HEK293 (cell line): Measurements from ENCODE around the gene LTBP1.

Source experiments
- GLI4 ChIP-seq: fragments of 450-650 bp; formaldehyde crosslinking; IDR thresholded peaks from 2 replicates; pipeline ENCODE4 v1.5.1; 2016; ENCODE audit warnings: missing biosample characterization, missing genetic modification characterization
- HOXA7 ChIP-seq: sonication (generic); formaldehyde crosslinking; IDR thresholded peaks from 2 replicates; pipeline ENCODE4 v1.8.1; 2022; ENCODE audit warnings: missing genetic modification reagents, borderline replicate concordance
- HOXD13 ChIP-seq: sonication (generic); formaldehyde crosslinking; IDR thresholded peaks from 2 replicates; pipeline ENCODE4 v1.8.0; 2022; ENCODE audit warnings: missing genetic modification reagents, borderline replicate concordance
- KLF8 ChIP-seq: fragments of 450-650 bp; formaldehyde crosslinking; IDR thresholded peaks from 2 replicates; pipeline ENCODE4 v1.5.1; 2016; ENCODE audit warnings: missing biosample characterization, missing genetic modification characterization
- OSR2 ChIP-seq: fragments of 450-650 bp; formaldehyde crosslinking; IDR thresholded peaks from 2 replicates; pipeline ENCODE4 v1.5.1; 2016; ENCODE audit warnings: missing biosample characterization, missing genetic modification characterization
- SP7 ChIP-seq: fragments of 450-650 bp; formaldehyde crosslinking; IDR thresholded peaks from 2 replicates; pipeline ENCODE4 v1.5.1; 2016; ENCODE audit warnings: missing biosample characterization, missing genetic modification characterization
- ZBTB20 ChIP-seq: fragments of 450-650 bp; formaldehyde crosslinking; IDR thresholded peaks from 2 replicates; pipeline ENCODE4 v1.5.1; 2016; ENCODE audit warnings: missing biosample characterization, missing genetic modification characterization
- ZBTB21 ChIP-seq: fragments of 450-650 bp; formaldehyde crosslinking; IDR thresholded peaks from 2 replicates; pipeline ENCODE4 v1.5.1; 2017; ENCODE audit warnings: missing biosample characterization, missing genetic modification characterization
- ZBTB48 ChIP-seq: fragments of 450-650 bp; formaldehyde crosslinking; IDR thresholded peaks from 2 replicates; pipeline ENCODE4 v1.5.1; 2016; ENCODE audit warnings: missing biosample characterization, missing genetic modification characterization
- ZEB2 ChIP-seq: fragments of 450-650 bp; formaldehyde crosslinking; IDR thresholded peaks from 2 replicates; pipeline ENCODE4 v1.5.1; 2016; ENCODE audit warnings: missing biosample characterization, missing genetic modification characterization
- ZFP37 ChIP-seq: fragments of 450-650 bp; formaldehyde crosslinking; IDR thresholded peaks from 2 replicates; pipeline ENCODE4 v1.5.1; 2016; ENCODE audit warnings: missing biosample characterization, missing genetic modification characterization
- ZFP41 ChIP-seq: fragments of 450-650 bp; formaldehyde crosslinking; IDR thresholded peaks from 2 replicates; pipeline ENCODE4 v1.5.1; 2016; ENCODE audit warnings: missing biosample characterization, missing genetic modification characterization, borderline replicate concordance
- ZFP69B ChIP-seq: fragments of 450-650 bp; formaldehyde crosslinking; IDR thresholded peaks from 2 replicates; pipeline ENCODE4 v1.5.1; 2016; ENCODE audit warnings: missing biosample characterization, missing genetic modification characterization
- ZIC2 ChIP-seq: fragments of 450-650 bp; formaldehyde crosslinking; IDR thresholded peaks from 2 replicates; pipeline ENCODE4 v1.5.1; 2016; ENCODE audit warnings: missing biosample characterization, missing genetic modification characterization
- ZNF133 ChIP-seq: fragments of 450-650 bp; formaldehyde crosslinking; IDR thresholded peaks from 2 replicates; pipeline ENCODE4 v1.5.1; 2016; ENCODE audit warnings: missing biosample characterization, missing genetic modification characterization
- ZNF341 ChIP-seq: fragments of 450-650 bp; formaldehyde crosslinking; IDR thresholded peaks from 2 replicates; pipeline ENCODE4; 2016; ENCODE audit warnings: low read depth, missing biosample characterization, missing genetic modification characterization
- ZNF366 ChIP-seq: fragments of 450-650 bp; formaldehyde crosslinking; conservative IDR thresholded peaks from 2 replicates; pipeline ENCODE4 v1.5.1; 2016; ENCODE audit warnings: missing biosample characterization, missing genetic modification characterization
- ZNF433 ChIP-seq: fragments of 450-650 bp; formaldehyde crosslinking; IDR thresholded peaks from 2 replicates; pipeline ENCODE4 v1.5.1; 2016; ENCODE audit warnings: missing biosample characterization, missing genetic modification characterization, low read depth
- ZNF501 ChIP-seq: fragments of 450-650 bp; formaldehyde crosslinking; IDR thresholded peaks from 2 replicates; pipeline ENCODE4 v1.5.1; 2016; ENCODE audit warnings: missing biosample characterization, missing genetic modification characterization
- ZNF600 ChIP-seq: fragments of 450-650 bp; formaldehyde crosslinking; IDR thresholded peaks from 2 replicates; pipeline ENCODE4 v1.5.1; 2016; ENCODE audit warnings: missing biosample characterization, missing genetic modification characterization
- ZNF610 ChIP-seq: fragments of 450-650 bp; formaldehyde crosslinking; IDR thresholded peaks from 2 replicates; pipeline ENCODE4 v1.5.1; 2016; ENCODE audit warnings: missing biosample characterization, missing genetic modification characterization, borderline replicate concordance
- ZNF621 ChIP-seq: fragments of 450-650 bp; formaldehyde crosslinking; IDR thresholded peaks from 2 replicates; pipeline ENCODE4 v1.5.1; 2017; ENCODE audit warnings: missing biosample characterization, missing genetic modification characterization
- ZNF660 ChIP-seq: fragments of 450-650 bp; IDR thresholded peaks from 2 replicates; pipeline ENCODE4 v1.5.1; 2018; ENCODE audit warnings: missing biosample characterization, mild to moderate bottlenecking, missing genetic modification characterization
- ZNF707 ChIP-seq: fragments of 450-650 bp; formaldehyde crosslinking; IDR thresholded peaks from 2 replicates; pipeline ENCODE4 v1.5.1; 2016; ENCODE audit warnings: missing biosample characterization, missing genetic modification characterization
- ZNF792 ChIP-seq: fragments of 450-650 bp; formaldehyde crosslinking; IDR thresholded peaks from 2 replicates; pipeline ENCODE4 v1.5.1; 2016; ENCODE audit warnings: missing biosample characterization, missing genetic modification characterization
- ZNF843 ChIP-seq: fragments of 450-650 bp; formaldehyde crosslinking; IDR thresholded peaks from 2 replicates; pipeline ENCODE4 v1.5.1; 2016; ENCODE audit warnings: missing biosample characterization, missing genetic modification characterization
- ZXDB ChIP-seq: fragments of 450-650 bp; formaldehyde crosslinking; IDR thresholded peaks from 2 replicates; pipeline ENCODE4 v1.5.1; 2016; ENCODE audit warnings: missing biosample characterization, missing genetic modification characterization
- TF ChIP-seq, protein P1 (sequence below): fragments of 450-650 bp; formaldehyde crosslinking; IDR thresholded peaks from 2 replicates; pipeline ENCODE4 v1.5.1; 2016; ENCODE audit warnings: missing biosample characterization, missing genetic modification characterization
- TF ChIP-seq, protein P2 (sequence below): fragments of 450-650 bp; formaldehyde crosslinking; IDR thresholded peaks from 2 replicates; pipeline ENCODE4 v1.5.1; 2016; ENCODE audit warnings: missing biosample characterization, missing genetic modification characterization
- TF ChIP-seq, protein P3 (sequence below): sonication (generic); formaldehyde crosslinking; IDR thresholded peaks from 2 replicates; pipeline ENCODE4 v1.8.1; 2022; ENCODE audit warnings: mild to moderate bottlenecking, moderate library complexity, missing genetic modification reagents
- TF ChIP-seq, protein P4 (sequence below): fragments of 450-650 bp; formaldehyde crosslinking; IDR thresholded peaks from 2 replicates; pipeline ENCODE4 v1.5.1; 2016; ENCODE audit warnings: missing biosample characterization, missing genetic modification characterization
- TF ChIP-seq, protein P5 (sequence below): fragments of 450-650 bp; formaldehyde crosslinking; IDR thresholded peaks from 2 replicates; pipeline ENCODE4 v1.5.1; 2017; ENCODE audit warnings: missing biosample characterization, mild to moderate bottlenecking, missing genetic modification characterization, moderate library complexity

The LTBP1 gene

DNA sequence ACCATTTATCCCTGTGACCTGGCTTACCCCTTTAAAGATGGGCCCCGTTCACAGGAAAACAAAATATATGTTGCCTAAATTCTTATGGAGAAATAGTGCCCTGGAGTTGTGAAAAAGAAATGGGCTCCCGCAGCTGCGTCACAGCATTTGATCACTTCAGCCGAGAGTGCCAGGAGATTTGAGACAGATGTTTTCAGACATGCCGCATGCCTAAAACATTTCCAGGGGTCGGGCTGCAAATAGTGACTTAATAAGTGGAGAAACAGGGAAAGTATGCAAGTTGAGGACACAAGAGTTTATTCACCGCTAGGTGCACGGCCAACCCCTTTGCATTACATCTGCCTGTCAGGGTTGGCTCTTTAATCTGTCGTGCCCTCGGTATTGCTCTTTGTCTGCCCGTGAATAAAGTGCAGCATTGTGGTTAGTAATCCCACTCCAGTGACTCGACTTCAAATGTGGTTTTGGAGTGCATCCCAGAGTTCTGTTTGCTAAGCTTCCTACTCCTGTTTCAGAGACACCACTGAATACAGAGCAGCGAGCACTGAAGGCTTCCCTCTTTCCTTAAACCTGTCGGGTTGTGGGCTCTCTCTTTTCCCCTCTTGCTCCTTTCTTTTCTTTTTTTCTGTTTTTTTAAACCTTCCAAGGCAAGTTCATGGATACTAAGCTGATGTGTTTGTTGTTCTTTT, 187.5 kb downstream of the LTBP1 start (continued):
- TF ChIP-seq, protein P1, sequence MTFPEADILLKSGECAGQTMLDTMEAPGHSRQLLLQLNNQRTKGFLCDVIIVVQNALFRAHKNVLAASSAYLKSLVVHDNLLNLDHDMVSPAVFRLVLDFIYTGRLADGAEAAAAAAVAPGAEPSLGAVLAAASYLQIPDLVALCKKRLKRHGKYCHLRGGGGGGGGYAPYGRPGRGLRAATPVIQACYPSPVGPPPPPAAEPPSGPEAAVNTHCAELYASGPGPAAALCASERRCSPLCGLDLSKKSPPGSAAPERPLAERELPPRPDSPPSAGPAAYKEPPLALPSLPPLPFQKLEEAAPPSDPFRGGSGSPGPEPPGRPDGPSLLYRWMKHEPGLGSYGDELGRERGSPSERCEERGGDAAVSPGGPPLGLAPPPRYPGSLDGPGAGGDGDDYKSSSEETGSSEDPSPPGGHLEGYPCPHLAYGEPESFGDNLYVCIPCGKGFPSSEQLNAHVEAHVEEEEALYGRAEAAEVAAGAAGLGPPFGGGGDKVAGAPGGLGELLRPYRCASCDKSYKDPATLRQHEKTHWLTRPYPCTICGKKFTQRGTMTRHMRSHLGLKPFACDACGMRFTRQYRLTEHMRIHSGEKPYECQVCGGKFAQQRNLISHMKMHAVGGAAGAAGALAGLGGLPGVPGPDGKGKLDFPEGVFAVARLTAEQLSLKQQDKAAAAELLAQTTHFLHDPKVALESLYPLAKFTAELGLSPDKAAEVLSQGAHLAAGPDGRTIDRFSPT: peak; percentile 37; the same call in 1 of the 2 replicates
- TF ChIP-seq, protein P2, sequence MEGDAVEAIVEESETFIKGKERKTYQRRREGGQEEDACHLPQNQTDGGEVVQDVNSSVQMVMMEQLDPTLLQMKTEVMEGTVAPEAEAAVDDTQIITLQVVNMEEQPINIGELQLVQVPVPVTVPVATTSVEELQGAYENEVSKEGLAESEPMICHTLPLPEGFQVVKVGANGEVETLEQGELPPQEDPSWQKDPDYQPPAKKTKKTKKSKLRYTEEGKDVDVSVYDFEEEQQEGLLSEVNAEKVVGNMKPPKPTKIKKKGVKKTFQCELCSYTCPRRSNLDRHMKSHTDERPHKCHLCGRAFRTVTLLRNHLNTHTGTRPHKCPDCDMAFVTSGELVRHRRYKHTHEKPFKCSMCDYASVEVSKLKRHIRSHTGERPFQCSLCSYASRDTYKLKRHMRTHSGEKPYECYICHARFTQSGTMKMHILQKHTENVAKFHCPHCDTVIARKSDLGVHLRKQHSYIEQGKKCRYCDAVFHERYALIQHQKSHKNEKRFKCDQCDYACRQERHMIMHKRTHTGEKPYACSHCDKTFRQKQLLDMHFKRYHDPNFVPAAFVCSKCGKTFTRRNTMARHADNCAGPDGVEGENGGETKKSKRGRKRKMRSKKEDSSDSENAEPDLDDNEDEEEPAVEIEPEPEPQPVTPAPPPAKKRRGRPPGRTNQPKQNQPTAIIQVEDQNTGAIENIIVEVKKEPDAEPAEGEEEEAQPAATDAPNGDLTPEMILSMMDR (tag by site-specific recombination): no peak; the same call in 1 of the 2 replicates
- peak; percentile 73; the same call in 1 of the 2 replicates for TF ChIP-seq ZNF843 (tag by site-specific recombination)
- TF ChIP-seq ZNF610 (tag by site-specific recombination): 0 out of 2 replicates have a peak, but pooled peaks have one; percentile 13
- TF ChIP-seq KLF8 (tag by site-specific recombination): no peak
- 0 out of 2 replicates have a peak, but pooled peaks have one; percentile 16 for TF ChIP-seq ZBTB20 (tag by site-specific recombination)
- TF ChIP-seq SP7: 0 out of 2 replicates have a peak, but pooled peaks have one; percentile 37
- 0 out of 2 replicates have a peak, but pooled peaks have one; percentile 19 for TF ChIP-seq ZEB2 (tag by site-specific recombination)
- TF ChIP-seq ZIC2 (tag by site-specific recombination): no peak
- no peak for TF ChIP-seq HOXA7
- no peak for TF ChIP-seq ZNF501 (tag by site-specific recombination)
- no peak for TF ChIP-seq ZNF433 (tag by site-specific recombination)
- TF ChIP-seq HOXD13 (CRISPR knock-in tag): no peak
- TF ChIP-seq, protein P3, sequence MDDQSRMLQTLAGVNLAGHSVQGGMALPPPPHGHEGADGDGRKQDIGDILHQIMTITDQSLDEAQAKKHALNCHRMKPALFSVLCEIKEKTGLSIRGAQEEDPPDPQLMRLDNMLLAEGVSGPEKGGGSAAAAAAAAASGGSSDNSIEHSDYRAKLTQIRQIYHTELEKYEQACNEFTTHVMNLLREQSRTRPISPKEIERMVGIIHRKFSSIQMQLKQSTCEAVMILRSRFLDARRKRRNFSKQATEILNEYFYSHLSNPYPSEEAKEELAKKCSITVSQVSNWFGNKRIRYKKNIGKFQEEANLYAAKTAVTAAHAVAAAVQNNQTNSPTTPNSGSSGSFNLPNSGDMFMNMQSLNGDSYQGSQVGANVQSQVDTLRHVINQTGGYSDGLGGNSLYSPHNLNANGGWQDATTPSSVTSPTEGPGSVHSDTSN (CRISPR knock-in tag): no peak
- no peak for TF ChIP-seq ZFP41 (tag by site-specific recombination)
- peak; percentile 50; the same call in 1 of the 2 replicates for TF ChIP-seq ZBTB21 (tag by site-specific recombination)
- no peak for TF ChIP-seq ZNF341 (tag by site-specific recombination)
- peak; percentile 26 for TF ChIP-seq ZBTB48
- TF ChIP-seq ZNF133: no peak
- TF ChIP-seq GLI4 (tag by site-specific recombination): no peak
- TF ChIP-seq ZNF366: peak; percentile 79
- peak; percentile 88 for TF ChIP-seq OSR2 (tag by site-specific recombination)
- TF ChIP-seq ZNF600 (tag by site-specific recombination): peak; percentile 93
- peak; percentile 69; the same call in 1 of the 2 replicates for TF ChIP-seq ZNF792 (tag by site-specific recombination)
- no peak for TF ChIP-seq ZNF621 (tag by site-specific recombination)
- TF ChIP-seq, protein P4, sequence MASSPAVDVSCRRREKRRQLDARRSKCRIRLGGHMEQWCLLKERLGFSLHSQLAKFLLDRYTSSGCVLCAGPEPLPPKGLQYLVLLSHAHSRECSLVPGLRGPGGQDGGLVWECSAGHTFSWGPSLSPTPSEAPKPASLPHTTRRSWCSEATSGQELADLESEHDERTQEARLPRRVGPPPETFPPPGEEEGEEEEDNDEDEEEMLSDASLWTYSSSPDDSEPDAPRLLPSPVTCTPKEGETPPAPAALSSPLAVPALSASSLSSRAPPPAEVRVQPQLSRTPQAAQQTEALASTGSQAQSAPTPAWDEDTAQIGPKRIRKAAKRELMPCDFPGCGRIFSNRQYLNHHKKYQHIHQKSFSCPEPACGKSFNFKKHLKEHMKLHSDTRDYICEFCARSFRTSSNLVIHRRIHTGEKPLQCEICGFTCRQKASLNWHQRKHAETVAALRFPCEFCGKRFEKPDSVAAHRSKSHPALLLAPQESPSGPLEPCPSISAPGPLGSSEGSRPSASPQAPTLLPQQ (tag by site-specific recombination): peak; percentile 87
- peak; percentile 80 for TF ChIP-seq ZXDB (tag by site-specific recombination)
- TF ChIP-seq ZFP37 (tag by site-specific recombination): peak; percentile 21; the same call in 1 of the 2 replicates
- TF ChIP-seq ZFP69B (tag by site-specific recombination): peak; percentile 81; the same call in 1 of the 2 replicates
- peak; percentile 67; the same call in 1 of the 2 replicates for TF ChIP-seq ZNF660 (tag by site-specific recombination)
- TF ChIP-seq, protein P5, sequence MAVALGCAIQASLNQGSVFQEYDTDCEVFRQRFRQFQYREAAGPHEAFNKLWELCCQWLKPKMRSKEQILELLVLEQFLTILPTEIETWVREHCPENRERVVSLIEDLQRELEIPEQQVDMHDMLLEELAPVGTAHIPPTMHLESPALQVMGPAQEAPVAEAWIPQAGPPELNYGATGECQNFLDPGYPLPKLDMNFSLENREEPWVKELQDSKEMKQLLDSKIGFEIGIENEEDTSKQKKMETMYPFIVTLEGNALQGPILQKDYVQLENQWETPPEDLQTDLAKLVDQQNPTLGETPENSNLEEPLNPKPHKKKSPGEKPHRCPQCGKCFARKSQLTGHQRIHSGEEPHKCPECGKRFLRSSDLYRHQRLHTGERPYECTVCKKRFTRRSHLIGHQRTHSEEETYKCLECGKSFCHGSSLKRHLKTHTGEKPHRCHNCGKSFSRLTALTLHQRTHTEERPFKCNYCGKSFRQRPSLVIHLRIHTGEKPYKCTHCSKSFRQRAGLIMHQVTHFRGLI (tag by site-specific recombination): peak; percentile 93
- no peak for TF ChIP-seq ZNF707 (tag by site-specific recombination)
